ENCODE results near the gene REPS2. TPM values are rescaled to one million over a fixed set of nuclear protein-coding genes. Genes with fewer than 3 reads are reported as not detected.

REPS2 gene
- total and polyA plus RNA-seq, 2 experiments from 2014 or later: 1.2 to 4.4 TPM

DNA sequence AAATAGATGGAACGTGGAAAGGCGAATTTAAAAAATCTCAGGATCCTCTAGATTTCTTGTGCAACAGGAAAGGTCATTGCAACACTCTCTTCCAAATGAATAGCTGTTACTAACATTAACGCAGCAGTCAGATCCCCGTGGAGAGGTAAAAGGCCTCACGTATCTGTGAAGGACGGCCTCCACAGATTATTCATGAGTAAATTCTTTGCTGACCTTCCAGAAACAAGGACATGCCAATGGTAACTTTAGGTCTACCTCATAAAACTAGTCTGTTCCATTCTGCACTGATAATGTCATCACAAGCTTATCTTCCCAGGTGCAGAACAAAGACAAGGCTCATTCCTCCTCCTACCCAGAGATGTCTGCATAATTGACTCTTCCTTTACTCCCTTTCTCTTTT is 16.1 kb upstream of the REPS2 start (continued):
- no peak for TF ChIP-seq EZH2phosphoT487 (IDR thresholded peaks at IDR 0.05; ENCODE audit: unreplicated experiment)
- TF ChIP-seq EZH2 (IDR thresholded peaks at IDR 0.05; ENCODE audit: low read depth, unreplicated experiment): no peak
- TF ChIP-seq, protein P1, sequence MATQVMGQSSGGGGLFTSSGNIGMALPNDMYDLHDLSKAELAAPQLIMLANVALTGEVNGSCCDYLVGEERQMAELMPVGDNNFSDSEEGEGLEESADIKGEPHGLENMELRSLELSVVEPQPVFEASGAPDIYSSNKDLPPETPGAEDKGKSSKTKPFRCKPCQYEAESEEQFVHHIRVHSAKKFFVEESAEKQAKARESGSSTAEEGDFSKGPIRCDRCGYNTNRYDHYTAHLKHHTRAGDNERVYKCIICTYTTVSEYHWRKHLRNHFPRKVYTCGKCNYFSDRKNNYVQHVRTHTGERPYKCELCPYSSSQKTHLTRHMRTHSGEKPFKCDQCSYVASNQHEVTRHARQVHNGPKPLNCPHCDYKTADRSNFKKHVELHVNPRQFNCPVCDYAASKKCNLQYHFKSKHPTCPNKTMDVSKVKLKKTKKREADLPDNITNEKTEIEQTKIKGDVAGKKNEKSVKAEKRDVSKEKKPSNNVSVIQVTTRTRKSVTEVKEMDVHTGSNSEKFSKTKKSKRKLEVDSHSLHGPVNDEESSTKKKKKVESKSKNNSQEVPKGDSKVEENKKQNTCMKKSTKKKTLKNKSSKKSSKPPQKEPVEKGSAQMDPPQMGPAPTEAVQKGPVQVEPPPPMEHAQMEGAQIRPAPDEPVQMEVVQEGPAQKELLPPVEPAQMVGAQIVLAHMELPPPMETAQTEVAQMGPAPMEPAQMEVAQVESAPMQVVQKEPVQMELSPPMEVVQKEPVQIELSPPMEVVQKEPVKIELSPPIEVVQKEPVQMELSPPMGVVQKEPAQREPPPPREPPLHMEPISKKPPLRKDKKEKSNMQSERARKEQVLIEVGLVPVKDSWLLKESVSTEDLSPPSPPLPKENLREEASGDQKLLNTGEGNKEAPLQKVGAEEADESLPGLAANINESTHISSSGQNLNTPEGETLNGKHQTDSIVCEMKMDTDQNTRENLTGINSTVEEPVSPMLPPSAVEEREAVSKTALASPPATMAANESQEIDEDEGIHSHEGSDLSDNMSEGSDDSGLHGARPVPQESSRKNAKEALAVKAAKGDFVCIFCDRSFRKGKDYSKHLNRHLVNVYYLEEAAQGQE (IDR thresholded peaks at IDR 0.05; ENCODE audit: unreplicated experiment): no peak
- no peak for TF ChIP-seq NANOG (IDR thresholded peaks at IDR 0.05; ENCODE audit: borderline replicate concordance)
- TF ChIP-seq STAT1 (IDR thresholded peaks at IDR 0.05; ENCODE audit: unreplicated experiment): no peak

DNA sequence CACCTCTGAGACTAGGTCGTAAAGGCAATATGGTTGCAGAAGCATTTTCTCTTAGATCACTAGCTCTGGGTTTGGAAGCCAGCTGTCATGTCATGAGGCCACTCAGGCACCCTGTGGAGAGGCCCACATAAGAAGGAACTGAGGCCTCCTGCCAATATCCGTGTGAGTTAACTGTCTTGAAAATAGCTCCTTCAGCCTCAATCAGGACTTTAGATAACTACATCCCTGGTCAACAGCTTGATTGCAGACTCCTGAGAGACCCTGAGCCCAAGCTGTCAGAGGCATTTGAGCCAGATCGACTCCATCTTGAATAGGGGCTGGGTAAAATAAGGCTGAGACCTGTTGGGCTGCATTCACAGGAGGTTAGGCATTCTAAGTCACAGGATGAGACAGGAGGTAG is 15.1 kb upstream of the REPS2 start:
- no peak overlapping the region for H3K4me2 ChIP-seq
- Mint-ChIP-seq H3K4me3 (no peak overlapping the region), H3K9me3 (no peaks in the 10 kb centered on the region; the same call in 2 of the 3 replicates), H3K27ac (no peak overlapping the region), H3K36me3 (ENCODE audit: low read depth) (no peaks in the 10 kb centered on the region), H3K4me1 (peaks cover 23% of the 10 kb centered on the region), H3K27me3 (ENCODE audit: insufficient read depth, low read depth, poor library complexity) (no peaks in the 10 kb centered on the region)
- DNase-seq (ENCODE audit: low spot score) (peak; percentile 19), ATAC-seq (no peak)
- H3K27me3 ChIP-seq (ENCODE audit: insufficient read depth): no peaks in the 10 kb centered on the region
- no peak overlapping the region; the same call in 1 of the 2 replicates for H3K27ac ChIP-seq (ENCODE audit: low read depth)
- H3K79me2 ChIP-seq (replicated peaks; ENCODE audit: insufficient read depth): no peaks in the 10 kb centered on the region
- H3F3A ChIP-seq (replicated peaks; ENCODE audit: low read depth): no peaks in the 10 kb centered on the region
- H3K36me3 ChIP-seq (ENCODE audit: insufficient read depth): no peaks in the 10 kb centered on the region
- peaks cover 18% of the 10 kb centered on the region for H3K4me1 ChIP-seq (ENCODE audit: insufficient read depth)
- no peaks in the 10 kb centered on the region for H3K9me2 ChIP-seq (ENCODE audit: insufficient read depth)
- no peak overlapping the region for H3K4me3 ChIP-seq
- no peaks in the 10 kb centered on the region for H4K20me1 ChIP-seq (replicated peaks; ENCODE audit: insufficient read depth)
- no peak overlapping the region for H2AFZ ChIP-seq
- TF ChIP-seq, protein P2, sequence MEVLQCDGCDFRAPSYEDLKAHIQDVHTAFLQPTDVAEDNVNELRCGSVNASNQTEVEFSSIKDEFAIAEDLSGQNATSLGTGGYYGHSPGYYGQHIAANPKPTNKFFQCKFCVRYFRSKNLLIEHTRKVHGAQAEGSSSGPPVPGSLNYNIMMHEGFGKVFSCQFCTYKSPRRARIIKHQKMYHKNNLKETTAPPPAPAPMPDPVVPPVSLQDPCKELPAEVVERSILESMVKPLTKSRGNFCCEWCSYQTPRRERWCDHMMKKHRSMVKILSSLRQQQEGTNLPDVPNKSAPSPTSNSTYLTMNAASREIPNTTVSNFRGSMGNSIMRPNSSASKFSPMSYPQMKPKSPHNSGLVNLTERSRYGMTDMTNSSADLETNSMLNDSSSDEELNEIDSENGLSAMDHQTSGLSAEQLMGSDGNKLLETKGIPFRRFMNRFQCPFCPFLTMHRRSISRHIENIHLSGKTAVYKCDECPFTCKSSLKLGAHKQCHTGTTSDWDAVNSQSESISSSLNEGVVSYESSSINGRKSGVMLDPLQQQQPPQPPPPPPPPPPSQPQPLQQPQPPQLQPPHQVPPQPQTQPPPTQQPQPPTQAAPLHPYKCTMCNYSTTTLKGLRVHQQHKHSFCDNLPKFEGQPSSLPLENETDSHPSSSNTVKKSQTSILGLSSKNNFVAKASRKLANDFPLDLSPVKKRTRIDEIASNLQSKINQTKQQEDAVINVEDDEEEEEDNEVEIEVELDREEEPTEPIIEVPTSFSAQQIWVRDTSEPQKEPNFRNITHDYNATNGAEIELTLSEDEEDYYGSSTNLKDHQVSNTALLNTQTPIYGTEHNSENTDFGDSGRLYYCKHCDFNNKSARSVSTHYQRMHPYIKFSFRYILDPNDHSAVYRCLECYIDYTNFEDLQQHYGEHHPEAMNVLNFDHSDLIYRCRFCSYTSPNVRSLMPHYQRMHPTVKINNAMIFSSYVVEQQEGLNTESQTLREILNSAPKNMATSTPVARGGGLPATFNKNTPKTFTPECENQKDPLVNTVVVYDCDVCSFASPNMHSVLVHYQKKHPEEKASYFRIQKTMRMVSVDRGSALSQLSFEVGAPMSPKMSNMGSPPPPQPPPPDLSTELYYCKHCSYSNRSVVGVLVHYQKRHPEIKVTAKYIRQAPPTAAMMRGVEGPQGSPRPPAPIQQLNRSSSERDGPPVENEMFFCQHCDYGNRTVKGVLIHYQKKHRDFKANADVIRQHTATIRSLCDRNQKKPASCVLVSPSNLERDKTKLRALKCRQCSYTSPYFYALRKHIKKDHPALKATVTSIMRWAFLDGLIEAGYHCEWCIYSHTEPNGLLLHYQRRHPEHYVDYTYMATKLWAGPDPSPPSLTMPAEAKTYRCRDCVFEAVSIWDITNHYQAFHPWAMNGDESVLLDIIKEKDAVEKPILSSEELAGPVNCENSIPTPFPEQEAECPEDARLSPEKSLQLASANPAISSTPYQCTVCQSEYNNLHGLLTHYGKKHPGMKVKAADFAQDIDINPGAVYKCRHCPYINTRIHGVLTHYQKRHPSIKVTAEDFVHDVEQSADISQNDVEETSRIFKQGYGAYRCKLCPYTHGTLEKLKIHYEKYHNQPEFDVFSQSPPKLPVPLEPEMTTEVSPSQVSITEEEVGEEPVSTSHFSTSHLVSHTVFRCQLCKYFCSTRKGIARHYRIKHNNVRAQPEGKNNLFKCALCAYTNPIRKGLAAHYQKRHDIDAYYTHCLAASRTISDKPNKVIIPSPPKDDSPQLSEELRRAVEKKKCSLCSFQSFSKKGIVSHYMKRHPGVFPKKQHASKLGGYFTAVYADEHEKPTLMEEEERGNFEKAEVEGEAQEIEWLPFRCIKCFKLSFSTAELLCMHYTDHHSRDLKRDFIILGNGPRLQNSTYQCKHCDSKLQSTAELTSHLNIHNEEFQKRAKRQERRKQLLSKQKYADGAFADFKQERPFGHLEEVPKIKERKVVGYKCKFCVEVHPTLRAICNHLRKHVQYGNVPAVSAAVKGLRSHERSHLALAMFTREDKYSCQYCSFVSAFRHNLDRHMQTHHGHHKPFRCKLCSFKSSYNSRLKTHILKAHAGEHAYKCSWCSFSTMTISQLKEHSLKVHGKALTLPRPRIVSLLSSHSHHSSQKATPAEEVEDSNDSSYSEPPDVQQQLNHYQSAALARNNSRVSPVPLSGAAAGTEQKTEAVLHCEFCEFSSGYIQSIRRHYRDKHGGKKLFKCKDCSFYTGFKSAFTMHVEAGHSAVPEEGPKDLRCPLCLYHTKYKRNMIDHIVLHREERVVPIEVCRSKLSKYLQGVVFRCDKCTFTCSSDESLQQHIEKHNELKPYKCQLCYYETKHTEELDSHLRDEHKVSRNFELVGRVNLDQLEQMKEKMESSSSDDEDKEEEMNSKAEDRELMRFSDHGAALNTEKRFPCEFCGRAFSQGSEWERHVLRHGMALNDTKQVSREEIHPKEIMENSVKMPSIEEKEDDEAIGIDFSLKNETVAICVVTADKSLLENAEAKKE (CRISPR knock-in tag; IDR thresholded peaks at IDR 0.05): no peak
- TF ChIP-seq POLR2AphosphoS5 (IDR thresholded peaks at IDR 0.05; ENCODE audit: low read depth) (no peak), EZH2phosphoT487 (IDR thresholded peaks at IDR 0.05; ENCODE audit: unreplicated experiment) (no peak), NANOG (IDR thresholded peaks at IDR 0.05; ENCODE audit: borderline replicate concordance) (no peak), ZNF114 (CRISPR knock-in tag; IDR thresholded peaks at IDR 0.05) (no peak), EZH2 (IDR thresholded peaks at IDR 0.05; ENCODE audit: low read depth, unreplicated experiment) (no peak), CREB1 (CRISPR knock-in tag; IDR thresholded peaks at IDR 0.05; ENCODE audit: low read depth) (no peak), ZNF331 (CRISPR knock-in tag; IDR thresholded peaks at IDR 0.05; ENCODE audit: low read depth) (no peak)
- TF ChIP-seq, protein P1 (IDR thresholded peaks at IDR 0.05; ENCODE audit: unreplicated experiment): no peak
- TF ChIP-seq, protein P3, sequence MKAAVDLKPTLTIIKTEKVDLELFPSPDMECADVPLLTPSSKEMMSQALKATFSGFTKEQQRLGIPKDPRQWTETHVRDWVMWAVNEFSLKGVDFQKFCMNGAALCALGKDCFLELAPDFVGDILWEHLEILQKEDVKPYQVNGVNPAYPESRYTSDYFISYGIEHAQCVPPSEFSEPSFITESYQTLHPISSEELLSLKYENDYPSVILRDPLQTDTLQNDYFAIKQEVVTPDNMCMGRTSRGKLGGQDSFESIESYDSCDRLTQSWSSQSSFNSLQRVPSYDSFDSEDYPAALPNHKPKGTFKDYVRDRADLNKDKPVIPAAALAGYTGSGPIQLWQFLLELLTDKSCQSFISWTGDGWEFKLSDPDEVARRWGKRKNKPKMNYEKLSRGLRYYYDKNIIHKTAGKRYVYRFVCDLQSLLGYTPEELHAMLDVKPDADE (IDR thresholded peaks at IDR 0.05): no peak

Measured in GM23338 (cell line).